ENCODE data around the gene FSCN2. TPM values are rescaled to one million over a fixed set of nuclear protein-coding genes. Genes with fewer than 3 reads are reported as not detected.
A peak's percentile ranks its signal among the peaks of the same experiment; 100 is the strongest.

The FSCN2 gene
- total and polyA plus RNA-seq, 2 donors (not counting 3 experiments of a cell fraction or from before 2014, with no cell fraction given), result 0.32 to 0.71 TPM

DNA sequence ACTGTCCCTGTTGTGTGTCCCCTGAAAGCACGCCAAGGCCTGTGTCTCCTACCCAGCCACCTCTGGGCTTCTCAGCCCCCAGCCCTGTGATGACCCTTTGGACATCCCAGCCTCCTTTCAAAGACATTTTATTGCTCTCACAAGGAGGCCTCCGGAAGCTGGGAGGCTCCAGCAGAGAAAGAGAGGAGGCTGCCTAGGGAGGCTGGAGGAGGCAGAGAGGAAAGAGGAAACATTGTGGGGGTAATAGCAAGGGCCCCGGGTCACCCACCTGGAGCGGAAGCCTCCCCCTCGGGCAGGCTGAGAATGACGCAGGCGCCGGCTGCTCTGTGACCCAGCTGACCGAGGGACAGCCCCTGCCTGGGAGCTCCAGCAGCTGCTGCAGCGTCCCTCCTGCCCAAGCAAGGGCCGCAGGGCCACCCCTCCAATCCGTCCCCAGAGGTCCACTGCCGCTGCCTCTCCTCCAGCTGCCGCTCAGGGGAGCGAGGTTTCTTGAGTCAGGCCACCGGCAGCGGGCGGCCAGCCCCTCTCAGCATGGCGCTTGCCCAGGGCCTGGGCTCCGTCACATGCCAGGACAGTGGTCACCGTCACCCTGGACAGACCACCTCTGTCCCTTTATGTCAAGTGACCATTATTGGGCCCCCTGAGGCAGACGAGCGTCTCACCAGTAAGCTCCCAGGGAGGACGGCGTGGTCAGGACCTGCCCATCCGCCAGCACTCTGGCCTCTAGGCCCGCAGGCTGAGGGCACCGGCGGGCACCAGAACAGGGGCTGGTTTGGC is 44.9 kb upstream of the FSCN2 start:
- FAIRE-seq, result no peak
- DNase-seq (ENCODE audit: low read depth, low spot score), result no peak

More for the DNA sequence above, 44.9 kb upstream of the FSCN2 start:
- peaks cover 0 to 1% of the 10 kb centered on the region in 2 experiments for H3K27me3 ChIP-seq (ENCODE audit: control insufficient read depth in 2 of 2, insufficient read depth in 2 of 2, low read length in 2 of 2)
- no peak overlapping the region for H3K9ac ChIP-seq (replicated peaks; ENCODE audit: extremely low read depth, insufficient read depth, low read length)
- no peak overlapping the region for H3K4me3 ChIP-seq (replicated peaks in 1 of 3; ENCODE audit: insufficient read depth in 1 of 3, low read depth in 1 of 3, low read length in 3 of 3)
- no peak overlapping the region for H3K4me2 ChIP-seq (ENCODE audit: insufficient read depth, low read length)
- H3K79me2 ChIP-seq (ENCODE audit: control insufficient read depth, insufficient read depth, low read length), result no peaks in the 10 kb centered on the region
- peaks cover 15% of the 10 kb centered on the region for H3K4me1 ChIP-seq (ENCODE audit: control insufficient read depth, extremely low read depth, insufficient read depth, low read length)
- intact Hi-C loops (cut with micrococcal nuclease), result loop anchor here (5.0 kb wide), 1 partner anchor 41 kb away; no protein-coding TSS in a partner anchor
- no TSS peak for BruUV-seq (replicated peaks)
- H3K27ac ChIP-seq (ENCODE audit: insufficient read depth, low read depth, low read length), result no peak overlapping the region
- POLR2A ChIA-PET, result no interaction called here
- no peak for TF ChIP-seq GATA2 (IDR thresholded peaks at IDR 0.05; ENCODE audit: insufficient read depth, insufficient read length, low read depth, low read length)
- TF ChIP-seq FOS (IDR thresholded peaks at IDR 0.05; ENCODE audit: borderline replicate concordance, insufficient read depth, low read length), result no peak
- TF ChIP-seq, protein P1, sequence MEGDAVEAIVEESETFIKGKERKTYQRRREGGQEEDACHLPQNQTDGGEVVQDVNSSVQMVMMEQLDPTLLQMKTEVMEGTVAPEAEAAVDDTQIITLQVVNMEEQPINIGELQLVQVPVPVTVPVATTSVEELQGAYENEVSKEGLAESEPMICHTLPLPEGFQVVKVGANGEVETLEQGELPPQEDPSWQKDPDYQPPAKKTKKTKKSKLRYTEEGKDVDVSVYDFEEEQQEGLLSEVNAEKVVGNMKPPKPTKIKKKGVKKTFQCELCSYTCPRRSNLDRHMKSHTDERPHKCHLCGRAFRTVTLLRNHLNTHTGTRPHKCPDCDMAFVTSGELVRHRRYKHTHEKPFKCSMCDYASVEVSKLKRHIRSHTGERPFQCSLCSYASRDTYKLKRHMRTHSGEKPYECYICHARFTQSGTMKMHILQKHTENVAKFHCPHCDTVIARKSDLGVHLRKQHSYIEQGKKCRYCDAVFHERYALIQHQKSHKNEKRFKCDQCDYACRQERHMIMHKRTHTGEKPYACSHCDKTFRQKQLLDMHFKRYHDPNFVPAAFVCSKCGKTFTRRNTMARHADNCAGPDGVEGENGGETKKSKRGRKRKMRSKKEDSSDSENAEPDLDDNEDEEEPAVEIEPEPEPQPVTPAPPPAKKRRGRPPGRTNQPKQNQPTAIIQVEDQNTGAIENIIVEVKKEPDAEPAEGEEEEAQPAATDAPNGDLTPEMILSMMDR (IDR thresholded peaks at IDR 0.05; ENCODE audit: extremely low read depth in 1 of 2, insufficient read depth in 1 of 2, low read depth in 1 of 2, low read length in 2 of 2), result no peak
- no peak for TF ChIP-seq POLR2A (IDR thresholded peaks at IDR 0.05; ENCODE audit: low read depth, low read length)
- TF ChIP-seq, protein P2, sequence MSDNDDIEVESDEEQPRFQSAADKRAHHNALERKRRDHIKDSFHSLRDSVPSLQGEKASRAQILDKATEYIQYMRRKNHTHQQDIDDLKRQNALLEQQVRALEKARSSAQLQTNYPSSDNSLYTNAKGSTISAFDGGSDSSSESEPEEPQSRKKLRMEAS (IDR thresholded peaks at IDR 0.05; ENCODE audit: insufficient read depth, insufficient read length), result no peak
- TF ChIP-seq MYC (IDR thresholded peaks at IDR 0.05; ENCODE audit: low read depth, low read length), result no peak
- TF ChIP-seq EZH2 (IDR thresholded peaks at IDR 0.05; ENCODE audit: borderline replicate concordance, low read depth, low read length, severe bottlenecking), result no peak
- no peak for TF ChIP-seq JUN (IDR thresholded peaks at IDR 0.05; ENCODE audit: borderline replicate concordance, insufficient read depth, insufficient read length, low read depth)
- TF ChIP-seq POLR2AphosphoS5 (IDR thresholded peaks at IDR 0.05; ENCODE audit: insufficient read depth, low read depth, low read length), result no peak
- dilution Hi-C loops (cut with MboI; ENCODE audit: extremely low pct_ligation_motif_present, low sequenced_read_pairs), result no loop called here
- no peaks in the 10 kb centered on the region for H3K9me1 ChIP-seq (replicated peaks; ENCODE audit: control insufficient read depth, extremely low read depth, insufficient read depth, low read length)
- no peaks in the 10 kb centered on the region for H3K9me3 ChIP-seq (replicated peaks; ENCODE audit: control insufficient read depth, insufficient read depth, low read length)
- CTCF ChIA-PET, result interaction anchor here (0.8 to 6.8 kb wide), 5 partner anchors 84 to 228 kb away, joined by 3 to 117 read pairs (median 30); partner anchors contain the start of gene BAHCC1
- H2AFZ ChIP-seq (ENCODE audit: low read depth, low read length), result peak overlapping the region; percentile 81
- H3K36me3 ChIP-seq (ENCODE audit: control insufficient read depth in 2 of 2, extremely low read depth in 1 of 2, insufficient read depth in 2 of 2, low read length in 2 of 2), result no peaks in the 10 kb centered on the region
- no peaks in the 10 kb centered on the region for H4K20me1 ChIP-seq (replicated peaks; ENCODE audit: control insufficient read depth, extremely low read depth, insufficient read depth, low read length)

Data from endothelial cell of umbilical vein (primary cell).